ENCODE data around the gene SPOCK1. TPM values are rescaled to one million over a fixed set of nuclear protein-coding genes. Genes with fewer than 3 reads are reported as not detected.

SPOCK1 gene
- total RNA-seq, 1 experiment from 2014 or later = 4.0 TPM

DNA sequence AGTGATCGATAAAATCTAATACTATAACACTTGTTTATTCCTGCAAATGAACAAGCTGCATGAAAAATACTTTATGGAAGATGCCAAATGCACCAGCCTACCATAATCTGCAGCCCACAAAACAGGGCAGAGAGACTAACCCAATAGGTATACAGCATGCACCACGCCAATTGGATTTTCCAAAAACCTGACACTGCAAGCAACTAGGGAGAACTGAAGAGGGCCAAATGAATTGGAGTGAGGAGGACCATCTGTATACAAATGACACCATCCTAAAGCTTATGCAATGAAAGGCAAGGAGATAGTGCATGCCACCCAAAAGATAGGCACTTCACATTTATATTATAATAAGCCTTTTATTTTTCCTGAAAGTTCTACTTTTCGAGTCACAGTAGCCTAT, 100.4 kb downstream of the SPOCK1 start:
- TF ChIP-seq, protein P1, sequence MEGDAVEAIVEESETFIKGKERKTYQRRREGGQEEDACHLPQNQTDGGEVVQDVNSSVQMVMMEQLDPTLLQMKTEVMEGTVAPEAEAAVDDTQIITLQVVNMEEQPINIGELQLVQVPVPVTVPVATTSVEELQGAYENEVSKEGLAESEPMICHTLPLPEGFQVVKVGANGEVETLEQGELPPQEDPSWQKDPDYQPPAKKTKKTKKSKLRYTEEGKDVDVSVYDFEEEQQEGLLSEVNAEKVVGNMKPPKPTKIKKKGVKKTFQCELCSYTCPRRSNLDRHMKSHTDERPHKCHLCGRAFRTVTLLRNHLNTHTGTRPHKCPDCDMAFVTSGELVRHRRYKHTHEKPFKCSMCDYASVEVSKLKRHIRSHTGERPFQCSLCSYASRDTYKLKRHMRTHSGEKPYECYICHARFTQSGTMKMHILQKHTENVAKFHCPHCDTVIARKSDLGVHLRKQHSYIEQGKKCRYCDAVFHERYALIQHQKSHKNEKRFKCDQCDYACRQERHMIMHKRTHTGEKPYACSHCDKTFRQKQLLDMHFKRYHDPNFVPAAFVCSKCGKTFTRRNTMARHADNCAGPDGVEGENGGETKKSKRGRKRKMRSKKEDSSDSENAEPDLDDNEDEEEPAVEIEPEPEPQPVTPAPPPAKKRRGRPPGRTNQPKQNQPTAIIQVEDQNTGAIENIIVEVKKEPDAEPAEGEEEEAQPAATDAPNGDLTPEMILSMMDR (conservative IDR thresholded peaks at IDR 0.05; ENCODE audit: low read depth, low read length) = no peak
- TF ChIP-seq EZH2 (IDR thresholded peaks at IDR 0.05; ENCODE audit: borderline replicate concordance, low read depth, low read length, poor library complexity, severe bottlenecking) = no peak
- DNase-seq (ENCODE audit: low spot score) = no peak
- Histone ChIP-seq H3K27me3 (replicated peaks; ENCODE audit: insufficient read depth, low read depth, low read length, poor library complexity) (peaks cover 4% of the 10 kb centered on the region), H3K27ac (ENCODE audit: low read depth, low read length, poor library complexity, severe bottlenecking) (no peak overlapping the region), H3K9me3 (ENCODE audit: low read depth, low read length, poor library complexity, severe bottlenecking) (no peaks in the 10 kb centered on the region), H3K4me3 (ENCODE audit: low read depth, low read length, poor library complexity, severe bottlenecking) (no peak overlapping the region), H3K36me3 (ENCODE audit: insufficient read depth, low read length, poor library complexity, severe bottlenecking) (no peaks in the 10 kb centered on the region), H3K4me1 (ENCODE audit: insufficient read depth, low read length, poor library complexity, severe bottlenecking) (no peaks in the 10 kb centered on the region)
- intact Hi-C loops (cut with micrococcal nuclease; ENCODE audit: unreplicated experiment) = no loop called here
- POLR2A ChIA-PET (ENCODE audit: low non-redundant PET) = no interaction called here
- CTCF ChIA-PET = no interaction called here
- BruUV-seq (replicated peaks) = no TSS peak

DNA sequence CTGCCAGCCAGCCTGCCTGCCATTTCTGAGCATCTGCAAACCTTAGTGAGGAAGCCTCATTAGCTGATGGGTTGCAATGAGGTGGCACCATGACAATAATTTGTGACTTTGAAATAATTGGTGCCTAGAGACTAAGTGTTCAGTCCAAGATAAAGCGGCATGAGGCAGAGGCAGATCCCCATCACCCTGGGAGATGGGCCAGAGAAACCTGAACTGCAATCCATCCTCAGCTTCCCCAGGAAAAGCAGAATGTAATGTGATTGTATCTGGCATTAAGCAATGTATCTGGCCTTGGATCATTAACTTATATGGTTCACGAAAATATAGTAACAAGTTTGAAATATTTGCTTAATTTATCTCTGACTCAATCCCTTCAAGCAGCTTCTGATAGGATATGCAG, 101.0 kb downstream of the SPOCK1 start:
- POLR2A ChIA-PET (ENCODE audit: low non-redundant PET) = no interaction called here
- CTCF ChIA-PET = no interaction called here
- Histone ChIP-seq H3K4me3 (ENCODE audit: low read depth, low read length, poor library complexity, severe bottlenecking) (no peak overlapping the region), H3K27ac (ENCODE audit: low read depth, low read length, poor library complexity, severe bottlenecking) (no peak overlapping the region), H3K9me3 (ENCODE audit: low read depth, low read length, poor library complexity, severe bottlenecking) (no peaks in the 10 kb centered on the region), H3K27me3 (replicated peaks; ENCODE audit: insufficient read depth, low read depth, low read length, poor library complexity) (peaks cover 4% of the 10 kb centered on the region), H3K36me3 (ENCODE audit: insufficient read depth, low read length, poor library complexity, severe bottlenecking) (no peaks in the 10 kb centered on the region), H3K4me1 (ENCODE audit: insufficient read depth, low read length, poor library complexity, severe bottlenecking) (no peaks in the 10 kb centered on the region)
- TF ChIP-seq, protein P1 (conservative IDR thresholded peaks at IDR 0.05; ENCODE audit: low read depth, low read length) = no peak
- TF ChIP-seq EZH2 (IDR thresholded peaks at IDR 0.05; ENCODE audit: borderline replicate concordance, low read depth, low read length, poor library complexity, severe bottlenecking) = no peak
- no TSS peak for BruUV-seq (replicated peaks)
- no peak for DNase-seq (ENCODE audit: low spot score)
- intact Hi-C loops (cut with micrococcal nuclease; ENCODE audit: unreplicated experiment) = no loop called here

DNA sequence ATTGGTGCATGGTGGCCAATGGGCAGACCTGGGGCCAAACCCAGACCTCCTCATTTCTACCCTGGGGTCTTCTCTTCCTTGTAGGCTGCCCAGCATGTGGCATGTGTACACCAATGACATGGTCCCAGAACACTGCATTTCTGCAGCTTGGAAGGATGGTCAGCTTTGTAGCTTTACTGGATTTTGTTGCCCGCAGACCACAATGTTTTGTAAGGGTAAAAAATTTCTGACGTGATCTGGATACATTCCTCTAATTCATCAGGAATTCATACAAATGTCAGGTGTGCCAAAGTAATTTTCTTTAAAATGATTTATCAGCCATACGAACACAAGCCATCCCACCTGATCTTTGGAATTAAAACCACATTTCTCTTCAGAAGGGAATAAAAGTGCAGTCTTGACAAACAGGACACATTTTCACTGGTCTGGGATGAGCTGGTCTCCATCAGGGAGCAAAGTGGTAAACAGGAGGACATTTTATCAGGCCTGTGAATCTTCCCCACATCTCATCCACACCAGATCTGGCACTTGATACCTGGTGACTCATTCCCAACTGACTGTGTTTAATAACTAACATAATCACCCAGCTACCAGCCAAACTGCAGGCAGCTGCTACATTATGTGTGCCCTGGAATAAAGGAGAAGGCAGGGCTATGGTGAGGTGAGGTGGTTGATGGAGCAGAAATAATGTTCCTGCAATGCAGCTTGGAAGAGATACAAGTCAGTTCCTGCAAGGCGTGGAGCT, 103.9 kb downstream of the SPOCK1 start:
- no peak overlapping the region for H3K4me3 ChIP-seq (ENCODE audit: low read depth, low read length, poor library complexity, severe bottlenecking)
- H3K4me1 ChIP-seq (ENCODE audit: insufficient read depth, low read length, poor library complexity, severe bottlenecking) = no peaks in the 10 kb centered on the region
- BruUV-seq (replicated peaks) = no TSS peak
- no peaks in the 10 kb centered on the region for H3K9me3 ChIP-seq (ENCODE audit: low read depth, low read length, poor library complexity, severe bottlenecking)
- H3K27me3 ChIP-seq (replicated peaks; ENCODE audit: insufficient read depth, low read depth, low read length, poor library complexity) = peaks cover 4% of the 10 kb centered on the region
- no peak overlapping the region for H3K27ac ChIP-seq (ENCODE audit: low read depth, low read length, poor library complexity, severe bottlenecking)
- TF ChIP-seq, protein P1 (conservative IDR thresholded peaks at IDR 0.05; ENCODE audit: low read depth, low read length) = no peak
- TF ChIP-seq EZH2 (IDR thresholded peaks at IDR 0.05; ENCODE audit: borderline replicate concordance, low read depth, low read length, poor library complexity, severe bottlenecking) = no peak
- no peak for DNase-seq (ENCODE audit: low spot score)
- ChIA-PET POLR2A (ENCODE audit: low non-redundant PET) (no interaction called here), CTCF (no interaction called here)
- intact Hi-C loops (cut with micrococcal nuclease; ENCODE audit: unreplicated experiment) = no loop called here
- no peaks in the 10 kb centered on the region for H3K36me3 ChIP-seq (ENCODE audit: insufficient read depth, low read length, poor library complexity, severe bottlenecking)

Measured in A673 (cell line).